ENCODE results near the gene UGT2B7. TPM values are rescaled to one million over a fixed set of nuclear protein-coding genes. Genes with fewer than 3 reads are reported as not detected.

The UGT2B7 gene
- total RNA-seq, 3 donors from 2014 or later: 0.33 to 2.5 TPM; not detected in 1

- H3K36me3 ChIP-seq: no peaks in the 10 kb centered on the region
- H3K4me3 ChIP-seq: no peak overlapping the region
- no peak for DNase-seq (ENCODE audit: low spot score in 2 of 2)
- H3K27me3 ChIP-seq: no peaks in the 10 kb centered on the region
- H3K4me1 ChIP-seq: no peaks in the 10 kb centered on the region
- intact Hi-C loops (cut with DNase I; ENCODE audit: low total_unique reads): no loop called here
- TF ChIP-seq POLR2A (IDR thresholded peaks at IDR 0.05) (no peak), POLR2AphosphoS5 (IDR thresholded peaks at IDR 0.05) (no peak), CTCF (IDR thresholded peaks at IDR 0.05) (no peak)
- peak overlapping the region in 1 of 2 donors; percentile 40 for H3K27ac ChIP-seq
- H3K9me3 ChIP-seq: no peaks in the 10 kb centered on the region
Observed at GRCh38 chr4:69054578-69055200, 41.6 kb upstream of the UGT2B7 start.

GRCh38 chr4:69056150-69056549, 40.1 kb upstream of the UGT2B7 start:
- intact Hi-C loops (cut with DNase I; ENCODE audit: low total_unique reads): no loop called here
- TF ChIP-seq POLR2A (IDR thresholded peaks at IDR 0.05): no peak
- no peak for TF ChIP-seq POLR2AphosphoS5 (IDR thresholded peaks at IDR 0.05)
- TF ChIP-seq CTCF (IDR thresholded peaks at IDR 0.05): no peak
- Histone ChIP-seq H3K27me3 (no peaks in the 10 kb centered on the region), H3K9me3 (no peaks in the 10 kb centered on the region), H3K36me3 (no peaks in the 10 kb centered on the region), H3K4me1 (no peaks in the 10 kb centered on the region), H3K4me3 (no peak overlapping the region), H3K27ac (no peak overlapping the region)
- DNase-seq (ENCODE audit: low spot score in 2 of 2): no peak

DNA sequence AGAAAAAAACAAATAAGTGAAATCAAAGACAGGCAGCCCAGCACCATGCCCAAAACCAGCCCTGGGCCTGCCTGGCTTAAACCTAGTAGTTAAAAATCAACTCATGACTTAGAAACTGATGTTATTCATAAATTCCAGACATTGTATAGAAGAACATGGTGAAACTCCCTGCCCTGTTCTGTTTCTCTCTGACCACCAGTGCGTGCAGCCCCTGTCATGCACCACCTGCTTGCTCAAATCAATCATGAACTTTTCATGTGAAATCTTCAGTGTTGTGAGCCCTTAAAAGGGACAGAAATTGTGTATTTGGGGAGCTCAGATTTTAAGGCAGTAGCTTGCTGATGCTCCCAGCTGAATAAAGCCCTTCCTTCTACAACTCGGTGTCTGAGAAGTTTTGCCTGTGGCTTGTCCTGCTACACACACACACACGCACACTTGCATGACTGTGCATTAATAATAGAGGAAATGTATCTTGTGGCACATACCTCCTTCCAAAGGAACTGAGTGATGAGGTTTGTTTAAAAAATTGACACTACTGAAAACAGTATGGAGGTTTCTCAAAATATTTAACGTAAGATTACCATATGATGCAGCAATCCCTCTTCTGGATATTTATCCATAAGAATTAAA, 39.2 kb upstream of the UGT2B7 start:
- TF ChIP-seq POLR2A (IDR thresholded peaks at IDR 0.05) (no peak), POLR2AphosphoS5 (IDR thresholded peaks at IDR 0.05) (no peak), CTCF (IDR thresholded peaks at IDR 0.05) (no peak)
- H3K36me3 ChIP-seq: no peaks in the 10 kb centered on the region
- no peak for DNase-seq (ENCODE audit: low spot score in 2 of 2)
- intact Hi-C loops (cut with DNase I; ENCODE audit: low total_unique reads): no loop called here
- no peaks in the 10 kb centered on the region for H3K9me3 ChIP-seq
- H3K4me1 ChIP-seq: no peaks in the 10 kb centered on the region
- H3K27me3 ChIP-seq: no peaks in the 10 kb centered on the region
- peak overlapping the region in 2 of 3 donors; percentile 24 to 39 for H3K4me3 ChIP-seq
- H3K27ac ChIP-seq: peak overlapping the region in 1 of 2 donors; percentile 74

DNA sequence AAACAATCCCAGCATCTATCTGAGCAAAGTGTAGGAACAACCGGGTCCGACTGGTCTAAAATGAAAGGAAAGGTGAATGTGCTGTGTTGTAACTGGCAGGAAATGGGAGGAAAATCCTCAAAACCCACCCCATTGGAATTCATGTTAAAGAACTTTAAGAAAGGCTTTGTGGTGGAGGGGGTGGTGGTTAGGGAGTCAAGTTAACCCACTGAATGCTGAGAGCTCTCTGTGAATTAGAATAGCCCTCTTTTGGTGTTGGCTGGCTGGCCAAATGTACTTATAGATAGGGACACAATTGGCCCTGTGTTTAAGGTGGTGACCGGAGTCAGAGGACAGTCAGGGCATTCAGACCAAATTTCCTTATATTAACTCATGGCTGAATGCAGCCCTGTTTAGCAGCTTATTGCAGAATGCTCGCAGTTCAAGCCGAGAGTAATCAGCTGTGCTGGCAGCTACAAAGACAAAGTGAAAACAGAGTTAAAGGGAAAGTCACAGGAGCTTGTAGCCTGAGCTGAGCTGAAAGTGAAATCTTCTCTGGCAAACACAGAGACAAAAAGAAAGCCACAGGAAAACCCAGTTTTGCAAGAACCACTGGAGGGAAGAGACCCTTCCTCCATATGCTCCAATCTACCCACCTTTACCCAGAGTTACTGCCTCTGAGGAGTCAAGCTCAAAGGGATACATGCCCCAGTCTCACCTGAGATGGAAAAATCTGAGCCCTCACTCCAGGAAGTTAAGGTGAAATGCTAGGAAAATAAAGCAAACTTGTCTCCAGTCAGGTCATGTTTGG, 38.5 kb upstream of the UGT2B7 start:
- Histone ChIP-seq H3K9me3 (no peaks in the 10 kb centered on the region), H3K36me3 (no peaks in the 10 kb centered on the region), H3K27ac (peak overlapping the region; percentile 34 to 74), H3K4me1 (no peaks in the 10 kb centered on the region), H3K27me3 (no peaks in the 10 kb centered on the region), H3K4me3 (peak overlapping the region in 2 of 3 donors; percentile 24 to 39)
- TF ChIP-seq POLR2A (IDR thresholded peaks at IDR 0.05) (no peak), POLR2AphosphoS5 (IDR thresholded peaks at IDR 0.05) (no peak), CTCF (IDR thresholded peaks at IDR 0.05) (no peak)
- intact Hi-C loops (cut with DNase I; ENCODE audit: low total_unique reads): no loop called here
- DNase-seq (ENCODE audit: low spot score in 2 of 2): no peak

Measured in breast epithelium (tissue), 4 donors.